ENCODE results near the gene SMAP2.

Gene SMAP2

GRCh38 chr1:40391688-40392145, 18.2 kb downstream of the SMAP2 start:
- peak; percentile 67 for DNase-seq

DNA sequence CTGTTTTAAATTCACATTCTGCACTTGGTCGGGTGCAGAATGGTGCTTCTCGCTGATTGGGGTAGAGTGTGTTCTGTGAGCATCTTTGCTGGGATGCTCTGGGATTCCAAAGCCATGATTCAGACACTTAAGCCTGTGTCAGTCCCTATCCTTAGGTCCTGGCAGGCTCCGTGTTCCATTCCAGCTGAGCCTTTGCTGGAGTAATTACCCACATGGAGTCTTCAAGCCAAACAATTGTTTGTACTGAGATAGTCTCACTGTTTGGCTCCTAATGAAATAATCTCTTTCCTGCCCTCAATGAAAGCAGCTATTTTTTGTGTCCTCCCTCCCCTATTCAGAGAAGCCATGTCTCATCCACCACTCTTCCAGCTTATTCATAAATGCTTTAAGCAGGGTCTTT, 18.7 kb downstream of the SMAP2 start:
- no peak for DNase-seq

GRCh38 chr1:40393173-40393572, 19.6 kb downstream of the SMAP2 start:
- no peak for DNase-seq

DNA sequence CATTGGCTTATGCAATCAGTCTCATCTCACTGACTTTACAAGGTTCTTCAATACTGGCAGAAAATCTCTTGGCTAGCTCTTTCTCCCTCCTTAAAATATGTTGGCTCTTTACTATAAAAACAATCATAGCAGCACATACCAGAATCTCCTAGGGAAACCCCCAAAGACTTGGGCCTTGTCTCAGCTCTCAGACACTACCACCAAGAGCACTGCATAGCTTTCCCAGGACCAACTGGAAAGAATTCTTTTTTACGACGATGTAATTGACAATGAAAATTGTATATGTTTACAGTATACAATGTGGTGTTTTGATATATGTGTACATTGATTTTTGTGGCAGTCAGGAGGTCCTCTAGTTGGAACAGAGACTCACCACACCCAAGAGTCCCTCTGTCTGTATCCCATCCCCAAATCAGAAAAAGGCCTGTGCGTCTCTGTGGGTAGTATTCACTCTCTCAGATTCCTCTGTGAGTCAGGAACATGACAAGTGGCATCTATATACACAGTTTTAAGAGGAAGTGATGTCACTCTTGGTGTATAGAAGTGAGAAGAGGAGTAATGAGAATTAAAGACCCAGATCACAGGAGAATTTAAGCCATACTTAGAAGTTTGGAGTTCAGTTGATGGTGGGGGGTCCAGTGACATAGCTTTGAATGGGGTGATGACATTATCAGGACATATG, 21.1 kb downstream of the SMAP2 start:
- no peak for DNase-seq

GRCh38 chr1:40395190-40396175, 22.0 kb downstream of the SMAP2 start:
- DNase-seq, result no peak

DNA sequence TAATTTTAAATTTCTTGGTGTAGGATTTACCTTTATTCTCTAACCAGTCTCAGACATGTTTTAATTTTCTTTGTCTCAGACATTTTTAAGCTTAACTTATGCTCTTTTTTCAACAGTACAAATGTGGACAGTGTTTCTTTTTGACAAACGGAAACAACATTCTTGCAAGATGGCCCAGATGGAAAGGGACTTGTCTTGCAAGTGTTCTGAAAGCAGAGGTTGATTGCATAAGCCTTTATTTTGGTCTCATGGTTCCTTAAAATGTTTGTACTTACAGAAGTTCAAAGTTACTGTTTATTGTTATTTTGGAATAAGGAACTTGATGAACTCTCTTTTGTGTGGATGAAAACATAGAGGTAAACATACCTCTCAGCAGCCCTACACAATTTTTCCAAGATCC, 22.9 kb downstream of the SMAP2 start:
- no peak for DNase-seq

GRCh38 chr1:40397258-40397657, 23.7 kb downstream of the SMAP2 start:
- DNase-seq, result no peak

GRCh38 chr1:40399984-40400704, 26.6 kb downstream of the SMAP2 start:
- no peak for DNase-seq

GRCh38 chr1:40401473-40402201, 28.1 kb downstream of the SMAP2 start:
- no peak for DNase-seq

- DNase-seq, result peak; percentile 38
Measured at GRCh38 chr1:40404670-40405462, 31.3 kb downstream of the SMAP2 start.

DNA sequence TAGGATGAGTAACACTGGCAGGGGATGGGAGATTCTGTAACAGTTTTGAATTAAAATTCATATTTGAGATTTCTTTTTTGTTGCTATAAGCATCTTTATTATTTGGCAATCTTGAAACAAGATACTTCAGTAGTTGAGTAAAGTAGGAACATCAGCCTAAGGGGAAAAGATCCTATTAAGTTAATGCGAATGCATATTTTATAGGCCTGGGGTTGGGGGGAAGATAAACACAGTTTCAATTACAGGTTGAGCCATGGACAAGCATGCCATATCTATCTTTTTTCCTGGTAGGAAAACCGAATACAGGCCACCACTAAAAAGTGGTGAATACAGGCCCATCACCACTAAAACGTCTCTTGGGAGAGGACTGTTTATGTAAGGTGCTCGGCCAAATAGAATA, 32.3 kb downstream of the SMAP2 start:
- DNase-seq, result no peak

GRCh38 chr1:40407453-40407852, 33.9 kb downstream of the SMAP2 start:
- no peak for DNase-seq

DNA sequence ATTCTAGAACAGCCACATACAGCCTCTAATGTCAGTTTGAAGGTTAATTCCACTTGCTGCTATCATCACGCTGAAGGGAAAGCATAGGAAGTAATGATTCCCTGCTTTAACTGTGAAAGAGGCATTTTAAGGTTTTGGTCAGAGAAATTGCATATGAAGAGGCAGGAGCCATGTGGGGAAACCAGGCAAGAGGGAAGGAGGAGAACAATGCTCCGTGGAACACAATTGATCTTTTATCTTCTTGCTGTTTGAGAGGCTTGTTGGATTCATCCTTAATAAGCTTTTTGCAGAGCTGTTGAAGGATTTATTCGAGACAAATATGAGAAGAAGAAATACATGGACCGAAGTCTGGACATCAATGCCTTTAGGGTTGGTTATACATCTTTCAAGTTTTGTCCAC, 35.9 kb downstream of the SMAP2 start:
- no peak for DNase-seq

DNA sequence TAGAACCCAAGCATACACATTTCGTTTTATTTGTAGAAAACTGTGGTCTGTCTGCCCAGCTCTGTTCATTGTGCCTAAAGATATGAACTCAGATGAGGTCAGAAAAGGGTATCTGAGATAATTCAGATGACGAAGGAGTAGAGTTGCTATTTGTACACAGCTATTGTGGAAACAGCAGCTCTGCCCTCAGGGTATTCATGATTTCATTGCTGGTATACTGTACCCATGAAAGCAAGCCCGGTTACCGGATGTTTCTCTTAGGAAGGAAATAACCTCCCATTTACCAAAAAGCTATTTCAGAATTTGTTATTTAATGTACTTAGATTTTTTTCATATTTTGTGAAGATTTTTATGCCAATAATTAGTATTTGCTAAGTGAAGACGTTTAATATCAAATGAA, 37.8 kb downstream of the SMAP2 start:
- no peak for DNase-seq

GRCh38 chr1:40411843-40412242, 38.3 kb downstream of the SMAP2 start:
- DNase-seq, result no peak

- no peak for DNase-seq
Measured at GRCh38 chr1:40413527-40414252, 40.2 kb downstream of the SMAP2 start.

DNA sequence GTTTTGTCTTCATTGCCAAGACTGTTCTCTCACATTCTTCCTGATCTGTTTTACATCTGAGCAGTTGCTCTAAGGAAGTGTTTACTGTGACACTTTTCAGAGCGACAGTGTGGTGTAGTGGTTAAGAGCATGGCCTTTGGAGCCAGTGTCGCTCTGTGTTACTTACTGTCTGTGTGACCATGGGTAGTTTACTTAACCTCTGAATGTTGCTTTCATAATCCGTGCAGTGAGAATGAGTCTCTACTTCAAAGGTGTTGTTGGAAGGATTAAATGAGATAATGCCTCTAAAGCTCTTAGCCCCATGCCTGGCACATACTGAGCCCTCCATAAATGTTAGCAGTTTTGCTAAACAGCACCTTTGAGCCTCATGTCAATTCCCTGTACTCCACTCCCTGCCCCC, 40.8 kb downstream of the SMAP2 start:
- DNase-seq, result no peak

- DNase-seq, result no peak
Measured at GRCh38 chr1:40416709-40417108, 43.2 kb downstream of the SMAP2 start.

- no peak for DNase-seq
Measured at GRCh38 chr1:40421431-40422384, 48.2 kb downstream of the SMAP2 start.
